K562 (cell line): ENCODE data around the gene PRDM11. TPM values are rescaled to one million over a fixed set of nuclear protein-coding genes. Genes with fewer than 3 reads are reported as not detected.
A peak's percentile ranks its signal among the peaks of the same experiment; 100 is the strongest.

ENCODE experiments used
- ASH1L ChIP-seq: fragments of 450-650 bp; IDR thresholded peaks from 2 replicates; pipeline ENCODE4 v1.6.1; 2018; ENCODE audit warnings: borderline replicate concordance, mild to moderate bottlenecking, low read depth; ENCODE audit not compliant: partially characterized antibody
- DDX20 ChIP-seq: fragments of 450-650 bp; IDR thresholded peaks from 2 replicates; pipeline ENCODE4 v1.6.1; 2016; ENCODE audit warnings: missing genetic modification characterization, low read depth, mild to moderate bottlenecking, missing compliant biosample characterization, moderate library complexity
- DMBX1 ChIP-seq: fragments of 250-450 bp; sonication (Bioruptor Pico); IDR thresholded peaks from 2 replicates; pipeline ENCODE4 v1.8.0; 2022; ENCODE audit warnings: inconsistent platforms, mild to moderate bottlenecking, moderate library complexity, borderline replicate concordance
- EHMT2 ChIP-seq: fragments of 450-650 bp; IDR thresholded peaks from 2 replicates; pipeline ENCODE4 v1.6.1; 2018; ENCODE audit warnings: antibody characterized with exemption
- EP400 ChIP-seq: fragments of 450-650 bp; IDR thresholded peaks from 2 replicates; pipeline ENCODE4 v1.6.1; 2017; ENCODE audit warnings: antibody characterized with exemption, mild to moderate bottlenecking, moderate library complexity
- HDAC3 ChIP-seq: fragments of 450-650 bp; IDR thresholded peaks from 2 replicates; pipeline ENCODE4 v1.6.1; 2018; ENCODE audit warnings: borderline replicate concordance, mild to moderate bottlenecking, moderate library complexity; ENCODE audit not compliant: partially characterized antibody
- HDAC8 ChIP-seq: fragments of 450-650 bp; IDR thresholded peaks from 2 replicates; pipeline ENCODE4 v1.6.1; 2016; ENCODE audit warnings: mild to moderate bottlenecking, missing genetic modification characterization, moderate library complexity, missing compliant biosample characterization
- ILK ChIP-seq: fragments of 450-650 bp; IDR thresholded peaks from 2 replicates; pipeline ENCODE4 v1.6.1; 2016; ENCODE audit warnings: missing genetic modification characterization, low read depth, mild to moderate bottlenecking, missing compliant biosample characterization, moderate library complexity, borderline replicate concordance
- KDM2B ChIP-seq: fragments of 250-450 bp; sonication (Bioruptor Pico); IDR thresholded peaks from 2 replicates; pipeline ENCODE4 v1.8.0; 2021; ENCODE audit warnings: mild to moderate bottlenecking, moderate library complexity
- KLF6 ChIP-seq: fragments of 250-450 bp; sonication (Bioruptor Pico); IDR thresholded peaks from 2 replicates; pipeline ENCODE4 v1.4.0; 2020; ENCODE audit warnings: mild to moderate bottlenecking, moderate library complexity, borderline replicate concordance
- NR2C1 ChIP-seq, 2 experiments: fragments of 450-650 bp; IDR thresholded peaks; 2 replicates each; pipeline ENCODE4 v1.6.1; 2017; ENCODE audit warnings: mild to moderate bottlenecking in 2 of 2, antibody characterized with exemption in 1 of 2, inconsistent platforms in 1 of 2, missing compliant biosample characterization in 1 of 2, missing genetic modification characterization in 1 of 2
- PRMT5 ChIP-seq: sonication (generic); formaldehyde crosslinking; IDR thresholded peaks from 2 replicates; pipeline ENCODE4 v1.5.0; 2020; ENCODE audit warnings: missing genetic modification reagents
- RAD21 ChIP-seq, 2 experiments: fragments of 250-450 bp in 1 of 2; fragments of 450-650 bp in 1 of 2; sonication (Bioruptor Pico) in 1 of 2; formaldehyde crosslinking in 1 of 2; IDR thresholded peaks in 1 of 2; conservative IDR thresholded peaks in 1 of 2; 2 replicates each; pipeline versions ENCODE4 v1.4.0 to v1.8.0; 2020 to 2022; ENCODE audit warnings: mild to moderate bottlenecking in 2 of 2, moderate library complexity in 1 of 2
- RAD51 ChIP-seq: fragments of 450-650 bp; IDR thresholded peaks from 2 replicates; pipeline ENCODE4 v1.7.1; 2016; ENCODE audit warnings: low read depth, mild to moderate bottlenecking, borderline replicate concordance
- SAP30 ChIP-seq: fragments of 200-600 bp; sonication (generic); IDR thresholded peaks from 2 replicates; pipeline ENCODE4 v1.6.1; 2012; ENCODE audit warnings: borderline replicate concordance, low read depth, mild to moderate bottlenecking, moderate library complexity, low read length, control low read depth, inconsistent platforms; ENCODE audit not compliant: insufficient read depth, poor library complexity, severe bottlenecking
- TBL1XR1 ChIP-seq, 2 experiments: IDR thresholded peaks; 2 replicates each; pipeline ENCODE4 v1.6.1; 2012; ENCODE audit warnings: improper control_type of control experiment in 2 of 2, low read length in 2 of 2, mild to moderate bottlenecking in 1 of 2
- TCF7L2 ChIP-seq: fragments of 150-350 bp; IDR thresholded peaks from 2 replicates; pipeline ENCODE4 v1.6.1; 2016; ENCODE audit warnings: low read depth, mild to moderate bottlenecking, low read length, moderate library complexity
- YBX1 ChIP-seq: fragments of 450-650 bp; IDR thresholded peaks from 2 replicates; pipeline ENCODE4 v1.7.1; 2016; ENCODE audit warnings: mild to moderate bottlenecking
- ZNF253 ChIP-seq: fragments of 250-450 bp; sonication (Bioruptor Pico); conservative IDR thresholded peaks from 2 replicates; pipeline ENCODE4 v1.6.1; 2021; ENCODE audit warnings: mild to moderate bottlenecking
- ZNF436 ChIP-seq: fragments of 250-450, 450-650 bp; sonication (Bioruptor Pico); formaldehyde crosslinking; IDR thresholded peaks from 2 replicates; pipeline ENCODE4 v1.7.0; 2020; ENCODE audit warnings: mild to moderate bottlenecking
- ZNF57 ChIP-seq: fragments of 450-650 bp; formaldehyde crosslinking; IDR thresholded peaks from 2 replicates; pipeline ENCODE4 v1.4.0; 2020; ENCODE audit warnings: mild to moderate bottlenecking, moderate library complexity
- ZNF699 ChIP-seq: fragments of 250-450 bp; sonication (Bioruptor Pico); IDR thresholded peaks from 2 replicates; pipeline ENCODE4 v1.8.0; 2021; ENCODE audit warnings: mild to moderate bottlenecking, moderate library complexity; ENCODE audit not compliant: insufficient replicate concordance
- ZSCAN29 ChIP-seq: fragments of 450-650 bp; IDR thresholded peaks from 2 replicates; pipeline ENCODE4 v1.6.1; 2017
- polyA plus RNA-seq, 8 experiments: library from polyadenylated mRNA; depleted of rRNA in 4 of 8; stranded (reverse) in 5 of 8; unstranded in 3 of 8; fragments of >200 nt; fragmentation: Nextera tagmentation in 2 of 8; fragmentation: Illumina TruSeq in 1 of 8; extraction: Ambion mirVana in 2 of 8; extraction: Trizol in 1 of 8; gene quantifications; 2 replicates each; pipeline versions ENCODE4 v1.2.1 to v1.2.3, GENCODE V29; 2011 to 2014; ENCODE audit warnings: inconsistent platforms in 1 of 8, missing spikeins in 1 of 8
- total RNA-seq, 7 experiments: library from RNA; depleted of rRNA in 6 of 7; stranded (reverse); fragments of >200 nt in 6 of 7; fragmentation: Illumina TruSeq in 2 of 7; extraction: Trizol in 2 of 7; gene quantifications; 2 replicates each; pipeline versions ENCODE4 v1.2.1 to v1.2.3, GENCODE V29; 2011 to 2021; ENCODE audit warnings: low replicate concordance in 1 of 7
- TF ChIP-seq, protein P1 (sequence below): sonication (generic); formaldehyde crosslinking; IDR thresholded peaks from 2 replicates; pipeline ENCODE4 v1.8.0; 2023; ENCODE audit warnings: mild to moderate bottlenecking, missing genetic modification reagents
- TF ChIP-seq, protein P2 (sequence below): fragments of 250-450 bp; sonication (Bioruptor Pico); IDR thresholded peaks from 2 replicates; pipeline ENCODE4 v1.5.0; 2020; ENCODE audit warnings: mild to moderate bottlenecking, borderline replicate concordance

Gene PRDM11
- total and polyA plus RNA-seq, 9 of the 15 experiments (the other 6 are each of a cell fraction or from before 2014, with no cell fraction given) = 0.01 to 1.1 (median 0.29) TPM

DNA sequence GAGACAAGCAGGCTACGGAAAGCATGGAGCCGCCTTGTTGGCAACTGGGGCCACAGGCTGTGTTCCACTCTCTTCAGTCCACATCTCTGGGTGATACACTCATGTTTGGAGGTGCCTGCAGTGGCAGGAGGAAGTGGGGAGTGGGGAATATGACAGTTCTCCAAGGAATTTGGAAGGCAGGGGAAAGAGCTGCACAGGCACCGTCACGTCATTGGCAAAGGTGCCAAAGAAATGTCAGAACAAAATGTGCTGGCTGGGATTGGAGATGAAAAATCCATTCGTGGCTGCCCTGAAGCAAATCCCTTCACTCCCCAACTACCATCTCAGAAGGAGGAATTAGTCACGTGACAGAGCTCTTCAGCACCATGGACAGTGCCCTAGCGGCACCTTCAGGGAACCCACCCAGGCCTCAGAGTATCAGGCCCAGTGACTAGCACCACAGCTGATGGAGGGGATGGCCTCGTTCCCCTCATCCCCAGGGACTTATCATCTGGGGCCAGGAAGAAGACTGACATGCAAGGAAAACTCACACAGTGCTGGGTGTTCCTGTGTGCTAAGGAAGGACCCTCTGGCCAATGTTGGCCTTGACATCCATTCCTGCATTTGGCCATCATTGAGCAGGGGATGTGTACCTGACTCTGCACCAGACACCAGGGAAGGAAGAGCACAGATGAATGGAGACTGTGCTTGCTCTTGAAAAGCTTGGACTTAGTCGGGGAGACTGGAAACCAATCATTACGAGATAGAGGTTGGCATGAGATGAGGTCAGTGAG lies 48.5 kb upstream of the PRDM11 start (continued):
- TF ChIP-seq HDAC8 (tag) = no peak
- no peak for TF ChIP-seq TBL1XR1 (IDR thresholded peaks at IDR 0.05; ENCODE audit: low read length in 2 of 2)
- TF ChIP-seq ZNF436 (CRISPR knock-in tag) = no peak
- TF ChIP-seq ZSCAN29 = no peak
- TF ChIP-seq EP400 = no peak
- TF ChIP-seq RAD21 (CRISPR knock-in tag; conservative IDR thresholded peaks at IDR 0.05 in 1 of 2, IDR thresholded peaks at IDR 0.05 in 1 of 2) = no peak
- no peak for TF ChIP-seq SAP30
- TF ChIP-seq HDAC3 = no peak
- TF ChIP-seq, protein P1, sequence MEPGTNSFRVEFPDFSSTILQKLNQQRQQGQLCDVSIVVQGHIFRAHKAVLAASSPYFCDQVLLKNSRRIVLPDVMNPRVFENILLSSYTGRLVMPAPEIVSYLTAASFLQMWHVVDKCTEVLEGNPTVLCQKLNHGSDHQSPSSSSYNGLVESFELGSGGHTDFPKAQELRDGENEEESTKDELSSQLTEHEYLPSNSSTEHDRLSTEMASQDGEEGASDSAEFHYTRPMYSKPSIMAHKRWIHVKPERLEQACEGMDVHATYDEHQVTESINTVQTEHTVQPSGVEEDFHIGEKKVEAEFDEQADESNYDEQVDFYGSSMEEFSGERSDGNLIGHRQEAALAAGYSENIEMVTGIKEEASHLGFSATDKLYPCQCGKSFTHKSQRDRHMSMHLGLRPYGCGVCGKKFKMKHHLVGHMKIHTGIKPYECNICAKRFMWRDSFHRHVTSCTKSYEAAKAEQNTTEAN (CRISPR knock-in tag) = peak; percentile 72; the same call in 1 of the 2 replicates
- TF ChIP-seq ASH1L = no peak
- no peak for TF ChIP-seq DDX20 (tag)
- TF ChIP-seq ZNF57 (CRISPR knock-in tag) = no peak
- no peak for TF ChIP-seq ZNF699 (CRISPR knock-in tag)
- TF ChIP-seq YBX1 = no peak
- no peak for TF ChIP-seq KLF6 (CRISPR knock-in tag)
- no peak for TF ChIP-seq KDM2B (CRISPR knock-in tag)
- TF ChIP-seq NR2C1 (IDR thresholded peaks at IDR 0.05) = no peak
- 0 out of 2 replicates have a peak, but pooled peaks have one; percentile 16 for TF ChIP-seq NR2C1 (tag; IDR thresholded peaks at IDR 0.05)
- TF ChIP-seq DMBX1 = peak; percentile 64; the same call in 1 of the 2 replicates
- TF ChIP-seq RAD51 = peak; percentile 97
- TF ChIP-seq, protein P2, sequence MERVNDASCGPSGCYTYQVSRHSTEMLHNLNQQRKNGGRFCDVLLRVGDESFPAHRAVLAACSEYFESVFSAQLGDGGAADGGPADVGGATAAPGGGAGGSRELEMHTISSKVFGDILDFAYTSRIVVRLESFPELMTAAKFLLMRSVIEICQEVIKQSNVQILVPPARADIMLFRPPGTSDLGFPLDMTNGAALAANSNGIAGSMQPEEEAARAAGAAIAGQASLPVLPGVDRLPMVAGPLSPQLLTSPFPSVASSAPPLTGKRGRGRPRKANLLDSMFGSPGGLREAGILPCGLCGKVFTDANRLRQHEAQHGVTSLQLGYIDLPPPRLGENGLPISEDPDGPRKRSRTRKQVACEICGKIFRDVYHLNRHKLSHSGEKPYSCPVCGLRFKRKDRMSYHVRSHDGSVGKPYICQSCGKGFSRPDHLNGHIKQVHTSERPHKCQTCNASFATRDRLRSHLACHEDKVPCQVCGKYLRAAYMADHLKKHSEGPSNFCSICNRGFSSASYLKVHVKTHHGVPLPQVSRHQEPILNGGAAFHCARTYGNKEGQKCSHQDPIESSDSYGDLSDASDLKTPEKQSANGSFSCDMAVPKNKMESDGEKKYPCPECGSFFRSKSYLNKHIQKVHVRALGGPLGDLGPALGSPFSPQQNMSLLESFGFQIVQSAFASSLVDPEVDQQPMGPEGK (CRISPR knock-in tag) = no peak
- no peak for TF ChIP-seq PRMT5 (CRISPR knock-in tag)
- TF ChIP-seq EHMT2 = peak; percentile 98
- TF ChIP-seq TCF7L2 = no peak
- no peak for TF ChIP-seq ZNF253 (CRISPR knock-in tag)
- no peak for TF ChIP-seq ILK (tag)
